SK-N-DZ (cell line): Measurements from ENCODE around the gene ZNF563.
A peak's percentile ranks its signal among the peaks of the same experiment; 100 is the strongest.

Source experiments
- DNase-seq: peaks from one replicate; pipeline ENCODE4 v3.0.0-alpha.2; 2015; ENCODE audit warnings: low spot score
- small RNA-seq, 2 experiments: library from RNA; depleted of rRNA; stranded (forward); fragments of <200 nt; gene quantifications; one replicate each; pipeline ENCODE3, GENCODE V24; 2014

The ZNF563 gene

GRCh38 chr19:12294249-12295158, 38.9 kb downstream of the ZNF563 start, which contains the start of gene ZNF44:
ZNF44 (minus strand) TSS chr19:12294883; CDS start chr19:12294694, 189 bp downstream.
- DNase-seq: peak; percentile 96

GRCh38 chr19:12293777-12294248, 39.6 kb downstream of the ZNF563 start:
- peak; percentile 84 for DNase-seq

GRCh38 chr19:12289790-12290065, 43.7 kb downstream of the ZNF563 start:
- no peak for DNase-seq

- DNase-seq: no peak
Measured at GRCh38 chr19:12287958-12288500, 45.4 kb downstream of the ZNF563 start.

GRCh38 chr19:12284631-12285030, 48.8 kb downstream of the ZNF563 start:
- DNase-seq: no peak

GRCh38 chr19:12284226-12284625, 49.2 kb downstream of the ZNF563 start:
- no peak for DNase-seq

GRCh38 chr19:12278713-12279112, 54.7 kb downstream of the ZNF563 start:
- DNase-seq: no peak

GRCh38 chr19:12272980-12273901, 60.2 kb downstream of the ZNF563 start:
- DNase-seq: no peak

- DNase-seq: no peak
Measured at GRCh38 chr19:12272386-12272785, 61.0 kb downstream of the ZNF563 start.

GRCh38 chr19:12270854-12271253, 62.6 kb downstream of the ZNF563 start:
- DNase-seq: no peak

Small RNAs within 50 kb of the gene (small RNA-seq; reads per million reads assigned to genes)
- 0 reads per million in 2 experiments for gene RPS29P23
